ENCODE results near the gene EPHB2.
A peak's percentile ranks its signal among the peaks of the same experiment; 100 is the strongest.
"Not testable (repeated sequence)": the region's sequence is repeated elsewhere in the genome, so short reads cannot be mapped to it uniquely, and the experiment has no call there.

The EPHB2 gene

DNA sequence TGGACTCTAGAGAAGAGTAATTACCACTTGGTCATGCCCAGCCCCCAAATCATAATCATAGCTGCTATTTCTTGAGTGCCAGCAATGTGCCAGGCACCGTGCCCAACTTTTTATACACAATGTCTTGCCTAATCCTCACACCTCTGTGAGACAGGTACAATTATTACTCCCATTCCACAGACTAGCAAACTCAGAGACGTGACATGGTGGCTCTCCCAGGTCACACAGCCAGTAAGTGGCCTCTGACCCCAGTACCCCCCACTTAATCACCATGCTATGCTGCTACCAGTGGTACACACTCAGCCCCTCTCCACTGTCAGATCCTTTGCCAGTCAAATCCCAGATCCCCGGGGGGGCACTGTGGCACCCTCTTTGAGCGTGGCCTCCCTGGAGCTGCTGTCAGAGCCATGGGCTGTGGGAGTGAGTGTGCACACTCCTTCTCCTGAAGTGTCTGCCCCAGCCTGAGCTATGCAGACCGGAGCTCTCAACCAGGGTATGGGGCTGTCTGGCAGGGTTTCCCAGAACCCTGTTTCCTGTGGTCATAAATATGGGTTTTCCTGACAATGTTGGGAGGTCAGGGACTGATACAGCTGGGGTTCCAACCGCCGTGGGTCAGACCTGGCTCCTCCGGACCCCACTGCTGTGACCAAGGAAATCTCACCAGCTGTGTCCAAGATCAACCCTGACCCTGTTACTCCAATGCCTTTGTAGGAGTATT lies 210.3 kb downstream of the EPHB2 start:
- no peak for DNase-seq

DNA sequence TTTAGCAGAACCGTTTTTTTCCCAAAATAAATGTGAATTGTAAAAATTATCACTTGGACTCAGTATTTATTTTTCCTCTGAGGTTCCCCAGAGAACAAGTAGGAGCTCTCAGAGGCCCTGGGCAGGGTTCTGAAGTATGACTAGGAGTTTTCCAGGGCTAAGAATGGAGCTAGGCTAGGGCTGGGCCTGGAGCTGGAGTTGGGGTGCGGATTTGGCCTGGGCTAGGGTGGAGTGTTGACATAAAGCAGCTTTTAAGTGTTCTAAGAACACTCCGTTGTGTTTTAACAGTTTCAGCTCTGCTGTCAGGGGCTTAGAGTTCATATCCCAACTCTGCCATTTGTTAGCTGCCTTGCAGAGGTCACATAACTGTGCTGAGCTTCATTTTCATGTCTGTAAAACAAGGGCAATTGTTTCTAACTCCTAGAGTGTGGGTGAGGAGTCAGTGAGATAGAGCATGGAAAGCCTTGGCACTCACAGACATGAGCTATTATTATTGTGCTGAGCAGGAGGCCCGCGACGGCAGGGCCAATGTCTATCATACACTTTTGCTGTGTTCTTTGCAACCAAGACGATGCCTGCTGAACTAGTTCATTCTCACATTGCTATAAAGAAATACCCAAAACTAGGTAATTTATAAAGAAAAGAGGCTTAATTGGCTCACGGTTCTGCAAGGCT lies 210.9 kb downstream of the EPHB2 start:
- no peak for DNase-seq

DNA sequence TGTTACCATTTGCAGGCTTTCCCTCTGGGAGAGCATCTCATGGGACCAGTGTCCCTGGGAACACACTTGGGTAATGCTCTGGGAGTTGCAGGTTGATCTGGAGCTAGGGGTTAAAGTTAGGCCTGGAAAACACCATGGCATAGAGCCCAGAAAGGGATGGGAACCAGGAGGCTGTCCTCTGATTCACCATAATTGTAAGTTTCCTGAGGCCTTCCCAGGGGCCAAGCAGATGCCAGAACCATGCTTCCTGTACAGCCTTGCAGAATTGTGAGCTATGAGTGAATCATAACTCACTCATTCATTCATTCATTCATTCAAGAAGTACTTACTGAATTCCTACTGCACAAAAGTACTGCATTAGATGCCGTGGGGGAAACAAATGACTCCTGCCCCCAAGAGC lies 212.0 kb downstream of the EPHB2 start:
- DNase-seq, result no peak

DNA sequence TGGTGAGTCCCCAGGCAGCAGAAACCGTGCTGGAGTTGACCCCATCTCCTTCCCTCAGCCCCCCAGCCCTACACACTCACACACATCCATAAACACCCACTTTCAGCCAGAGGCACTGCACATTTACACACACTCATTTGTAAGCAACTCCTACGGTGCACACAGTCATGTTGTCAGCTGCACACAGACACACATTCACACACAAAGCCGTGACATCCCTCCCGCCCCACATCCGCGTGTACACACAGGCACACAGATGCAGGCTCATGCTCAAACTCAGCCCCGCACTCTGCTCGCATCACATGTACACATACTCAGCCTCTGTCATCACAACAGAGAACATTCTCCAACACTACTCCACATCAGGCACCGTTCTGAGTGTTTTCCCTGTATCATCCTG lies 214.5 kb downstream of the EPHB2 start:
- DNase-seq, result no peak

- no peak for DNase-seq
Observed at GRCh38 chr1:22930240-22930912, 219.7 kb downstream of the EPHB2 start.

DNA sequence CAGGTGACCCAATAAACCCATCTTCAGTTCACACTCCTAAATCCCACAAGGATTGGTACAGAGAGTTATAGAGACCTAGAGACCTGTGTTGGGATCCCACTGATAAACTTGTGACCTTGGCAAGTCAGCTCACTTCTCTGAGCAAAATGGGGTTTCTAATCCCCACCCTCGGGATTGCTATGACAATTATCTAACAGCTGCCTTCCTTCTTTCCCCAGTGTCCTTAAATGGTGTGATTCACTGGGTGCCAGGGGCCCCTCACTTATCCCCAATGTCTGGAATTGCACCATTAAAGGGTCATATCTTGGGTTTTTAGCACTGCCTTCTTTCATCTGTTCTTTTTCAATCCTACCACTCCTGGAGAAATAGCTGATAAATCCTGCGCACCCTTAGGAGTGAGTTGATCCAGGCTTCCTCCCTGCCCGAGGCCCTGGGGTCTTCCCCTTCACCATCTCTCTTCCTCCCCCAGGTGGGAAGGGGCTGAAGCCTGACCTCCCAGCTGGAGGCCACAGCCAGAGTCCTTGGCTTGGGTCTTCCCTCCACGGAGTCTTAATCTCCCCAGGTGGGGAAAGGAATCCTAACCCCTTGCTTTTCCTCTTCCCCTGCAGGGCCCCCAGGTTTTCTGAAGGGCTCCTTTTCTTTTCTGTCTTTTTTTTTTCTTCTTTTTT lies 222.3 kb downstream of the EPHB2 start:
- DNase-seq, result no peak

GRCh38 chr1:22935433-22935832 lies 224.8 kb downstream of the EPHB2 start:
- no peak for DNase-seq

DNA sequence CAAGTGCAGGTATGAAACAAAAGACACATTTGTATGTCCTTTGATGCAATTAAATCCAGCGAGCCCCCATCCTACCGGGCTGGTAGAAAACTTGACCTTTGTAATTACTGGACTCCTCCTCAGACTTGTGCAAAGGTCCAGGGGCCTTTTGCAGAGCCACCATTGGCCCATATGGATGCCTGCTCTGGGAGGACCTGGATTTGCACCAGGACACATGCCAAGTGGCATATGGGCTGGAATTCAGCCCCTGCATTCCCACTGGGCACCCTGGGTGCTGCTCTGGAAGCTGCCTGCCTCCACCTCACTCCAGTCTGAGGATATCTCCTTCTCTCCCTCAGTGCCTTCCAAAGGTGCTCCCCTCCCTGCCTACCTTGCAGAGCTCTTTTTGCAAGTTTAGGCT lies 226.0 kb downstream of the EPHB2 start:
- DNase-seq, result no peak

- DNase-seq, result no peak
Observed at GRCh38 chr1:22941257-22941656, 230.6 kb downstream of the EPHB2 start.

- no peak for DNase-seq
Observed at GRCh38 chr1:22944346-22945055, 233.9 kb downstream of the EPHB2 start.

DNA sequence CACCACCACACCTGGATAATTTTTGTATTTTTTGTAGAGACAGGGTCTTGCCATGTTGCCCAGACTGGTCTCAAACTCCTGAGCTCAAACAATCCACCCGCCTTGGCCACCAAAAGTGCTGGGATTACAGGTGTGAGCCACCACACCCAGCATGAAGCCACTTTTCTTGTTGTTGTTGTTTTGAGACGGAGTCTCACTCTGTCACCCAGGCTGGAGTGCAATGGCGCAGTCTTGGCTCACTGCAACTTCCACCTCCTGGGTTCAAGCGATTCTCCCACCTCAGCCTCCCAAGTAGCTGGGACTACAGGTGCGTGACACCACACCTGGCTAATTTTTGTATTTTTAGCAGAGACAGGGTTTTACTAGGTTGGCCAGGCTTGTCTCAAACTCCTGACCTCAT lies 234.5 kb downstream of the EPHB2 start:
- DNase-seq, result not testable (repeated sequence)

GRCh38 chr1:22949822-22950331 lies 239.2 kb downstream of the EPHB2 start:
- peak; percentile 72 for DNase-seq

DNA sequence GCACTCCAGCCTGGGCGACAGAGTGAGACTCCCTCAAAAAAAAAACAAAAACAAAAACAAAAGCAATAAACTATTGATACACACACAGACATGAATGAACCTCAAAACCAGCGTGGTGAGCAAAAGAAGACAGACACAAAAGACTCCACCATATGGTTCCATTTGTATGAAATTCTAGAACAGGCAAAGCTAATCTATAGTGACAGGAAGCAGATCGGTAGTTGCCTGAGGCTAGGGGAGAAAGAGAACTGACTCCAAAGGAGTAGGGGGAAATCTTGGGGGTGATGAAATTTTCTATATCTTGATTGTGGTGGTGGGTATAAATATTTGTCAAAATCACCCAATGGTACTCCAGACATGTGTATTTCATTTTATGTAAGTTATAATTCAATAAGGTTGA lies 241.2 kb downstream of the EPHB2 start:
- DNase-seq, result no peak

DNA sequence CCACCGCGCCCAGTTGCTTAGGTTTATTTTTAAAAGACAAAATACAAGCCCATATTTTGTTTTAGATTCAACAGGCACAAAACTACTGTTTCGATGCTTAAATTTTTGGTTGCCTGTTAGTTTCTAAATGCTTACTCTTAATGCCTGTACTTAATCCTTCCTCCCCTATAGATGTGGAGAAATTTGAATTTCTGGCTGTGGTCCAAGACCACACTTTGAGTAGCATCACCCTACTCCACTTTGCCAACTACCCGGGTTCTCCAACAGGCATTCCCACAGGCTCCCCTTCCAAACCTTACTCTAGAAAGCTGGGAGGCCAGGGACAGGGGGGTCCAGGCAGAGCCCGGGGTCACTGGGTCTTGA lies 242.0 kb downstream of the EPHB2 start:
- DNase-seq, result no peak

DNA sequence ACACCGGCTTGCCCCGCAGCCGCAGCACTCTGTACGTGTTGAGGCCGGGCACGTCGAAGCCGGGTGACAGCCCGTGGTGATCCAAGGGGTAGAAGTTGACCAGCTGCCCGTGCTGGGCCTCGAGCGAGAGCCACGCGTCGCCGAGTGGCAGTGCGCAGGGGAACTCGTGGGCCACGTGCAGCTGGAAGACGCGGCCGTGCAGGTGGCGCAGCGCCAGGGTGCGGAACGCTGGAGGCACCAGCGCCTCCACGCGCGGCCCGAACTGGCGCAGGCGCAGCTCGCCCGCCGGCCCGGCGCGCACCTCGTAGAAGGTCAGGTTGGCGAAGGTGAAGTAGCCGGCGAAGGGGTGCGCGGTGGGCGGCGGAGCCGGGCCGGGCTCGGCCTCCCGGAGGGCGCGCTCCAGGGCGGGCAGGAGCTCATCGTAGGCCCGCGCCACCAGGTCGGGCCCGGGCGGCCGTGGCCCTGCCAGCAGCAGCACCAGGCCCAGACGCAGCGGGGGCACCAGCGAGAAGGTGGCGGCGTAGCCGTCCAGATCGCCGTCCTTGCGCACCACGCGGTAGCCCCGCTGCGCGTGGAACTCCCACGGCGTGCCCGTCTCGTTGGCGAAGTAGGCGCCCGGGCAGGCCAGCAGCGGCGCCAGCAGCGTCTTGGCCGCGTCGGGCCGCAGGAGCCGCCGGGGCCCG lies 242.6 kb downstream of the EPHB2 start:
- DNase-seq, result no peak

DNA sequence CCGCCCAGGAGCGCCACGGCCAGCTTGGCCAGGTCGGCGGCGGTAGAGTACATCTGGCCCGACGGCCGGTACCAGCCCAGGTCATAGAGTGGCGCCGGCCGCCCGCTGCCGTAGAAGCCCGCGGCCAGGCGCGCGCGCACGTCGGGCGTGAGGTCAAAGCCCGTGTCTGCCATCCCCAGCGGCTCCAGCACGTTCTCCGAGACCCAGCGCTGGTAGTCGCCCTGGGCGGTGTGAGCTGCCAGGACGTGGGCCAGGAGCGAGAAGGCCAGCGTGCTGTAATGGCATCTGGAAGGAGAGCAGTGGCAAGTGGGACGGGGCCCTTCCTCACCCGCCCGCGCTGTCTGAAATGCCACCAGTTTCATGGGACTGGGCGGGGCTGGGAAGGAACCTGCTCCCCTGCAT lies 243.1 kb downstream of the EPHB2 start:
- DNase-seq, result no peak

GRCh38 chr1:22955146-22955545 lies 244.5 kb downstream of the EPHB2 start:
- no peak for DNase-seq

DNA sequence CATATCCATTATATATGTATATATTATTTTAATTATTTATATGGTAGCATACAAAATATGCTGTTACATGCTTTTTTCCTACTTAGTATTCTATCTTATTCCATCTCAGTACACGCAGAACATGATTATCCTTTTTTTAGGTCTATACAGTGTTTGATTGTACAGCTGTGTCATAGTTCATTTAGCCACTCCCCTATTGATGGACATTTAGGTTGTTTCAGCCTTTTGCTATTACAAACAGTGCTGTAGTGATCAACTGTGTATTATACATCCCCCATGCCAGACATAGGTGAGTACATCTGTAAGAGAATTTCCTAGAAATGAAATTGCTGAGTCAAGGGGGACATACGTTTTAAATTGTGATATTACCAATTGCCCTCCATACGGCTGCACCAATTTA lies 246.4 kb downstream of the EPHB2 start:
- no peak for DNase-seq

DNA sequence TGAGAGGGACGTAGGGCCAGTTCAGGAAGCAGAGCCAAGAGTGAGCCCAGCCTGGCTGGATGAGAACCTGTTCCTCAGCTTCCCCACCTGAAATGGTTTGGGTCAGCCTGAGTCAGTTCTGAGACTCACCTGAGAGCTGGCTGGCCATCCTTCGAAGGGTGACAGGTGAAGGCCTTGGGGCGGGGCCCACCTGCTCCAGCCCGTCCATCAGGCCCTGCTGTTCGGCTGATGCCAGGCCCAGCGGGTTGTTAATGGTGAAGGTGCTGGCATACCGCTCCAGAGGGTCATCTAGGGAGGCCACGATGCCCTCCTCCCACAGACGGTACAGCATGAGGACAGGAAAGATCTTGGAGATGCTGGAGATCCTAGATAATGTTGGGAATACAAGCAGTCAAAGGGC lies 247.9 kb downstream of the EPHB2 start:
- DNase-seq, result no peak

GRCh38 chr1:22959545-22960360 lies 249.1 kb downstream of the EPHB2 start:
- DNase-seq, result no peak

DNA sequence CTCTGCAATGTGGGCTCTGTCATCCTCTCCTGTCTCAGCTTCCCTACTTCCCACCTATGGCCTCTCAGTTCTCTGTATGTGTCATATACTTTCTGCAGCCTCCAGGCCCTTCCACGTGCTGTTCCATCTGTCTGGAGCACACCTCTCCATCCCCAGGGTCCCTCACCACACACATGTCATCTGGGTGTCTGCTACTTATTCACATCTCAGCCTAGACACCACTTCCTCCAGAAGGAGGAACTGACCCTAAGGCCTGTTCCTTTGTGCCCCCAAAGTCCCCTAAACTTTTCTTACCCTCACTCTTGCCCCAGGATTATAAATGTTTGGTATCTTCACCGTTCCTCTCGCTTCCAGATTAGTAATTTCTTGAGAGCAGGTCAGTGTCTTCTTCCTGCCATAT lies 251.9 kb downstream of the EPHB2 start:
- no peak for DNase-seq
